ENCODE results near the gene NUMB.

- TF ChIP-seq GATA2 (IDR thresholded peaks at IDR 0.05; ENCODE audit: low read depth, low read length) (no peak), GATA3 (IDR thresholded peaks at IDR 0.05; ENCODE audit: low read depth, low read length) (no peak)
These were observed 133.8 kb downstream of the NUMB start for GRCh38 chr14:73324533-73324932.
